ENCODE data around the gene COG4.

- no peak for TF ChIP-seq POLR2AphosphoS5 (IDR thresholded peaks at IDR 0.05; ENCODE audit: low read depth, low read length)
- no peak for TF ChIP-seq TAF1 (IDR thresholded peaks at IDR 0.05; ENCODE audit: borderline replicate concordance, insufficient read depth, low read length)
- TF ChIP-seq SIN3A (IDR thresholded peaks at IDR 0.05; ENCODE audit: borderline replicate concordance, insufficient read depth, low read length) = no peak
- no peak for TF ChIP-seq FOXP2 (optimal IDR thresholded peaks at IDR 0.05; ENCODE audit: borderline replicate concordance, extremely low read depth, extremely low read length, insufficient read depth)
These were observed 28.6 kb downstream of the COG4 start for GRCh38 chr16:70494777-70495176.
